ENCODE data around the gene TPK1. TPM values are rescaled to one million over a fixed set of nuclear protein-coding genes. Genes with fewer than 3 reads are reported as not detected.
"Not testable (repeated sequence)": the region's sequence is repeated elsewhere in the genome, so short reads cannot be mapped to it uniquely, and the experiment has no call there.

The TPK1 gene
- polyA plus RNA-seq, 6 donors from 2014 or later = 29.0 to 43.8 (median 38.3) TPM

- Mint-ChIP-seq H3K9me3 (no peaks in the 10 kb centered on the region), H3K27me3 (peaks cover under 1 to 28% (median 6%) of the 10 kb centered on the region in 3 donors), H3K36me3 (no peaks in the 10 kb centered on the region), H3K4me3 (no peak overlapping the region), H3K27ac (no peak overlapping the region), H3K4me1 (no peaks in the 10 kb centered on the region)
- no peak for ATAC-seq (ENCODE audit: low read depth in 2 of 2)
- DNase-seq = no peak
Observed at GRCh38 chr7:144438759-144439158, 397.1 kb downstream of the TPK1 start.

GRCh38 chr7:144437370-144438191 lies 398.3 kb downstream of the TPK1 start:
- ATAC-seq (ENCODE audit: low read depth in 2 of 2) (peak in 1 of 2 donors; percentile 63), DNase-seq (peak; percentile 24)
- H3K27ac Mint-ChIP-seq = no peak overlapping the region

GRCh38 chr7:144436500-144436899 lies 399.4 kb downstream of the TPK1 start:
- DNase-seq (no peak), ATAC-seq (ENCODE audit: low read depth in 2 of 2) (no peak)
- H3K27ac Mint-ChIP-seq = peak overlapping the region in 1 of 6 donors; percentile 33
- H3K4me1 Mint-ChIP-seq = no peaks in the 10 kb centered on the region
- H3K9me3 Mint-ChIP-seq = no peaks in the 10 kb centered on the region
- H3K4me3 Mint-ChIP-seq = no peak overlapping the region
- peaks cover 8 to 35% (median 14%) of the 10 kb centered on the region in 3 donors for H3K27me3 Mint-ChIP-seq
- H3K36me3 Mint-ChIP-seq = no peaks in the 10 kb centered on the region

More at GRCh38 chr7:144437370-144438191, 398.3 kb downstream of the TPK1 start:
- H3K4me1 Mint-ChIP-seq = no peaks in the 10 kb centered on the region
- H3K27me3 Mint-ChIP-seq = peaks cover 8 to 35% (median 14%) of the 10 kb centered on the region in 3 donors
- H3K4me3 Mint-ChIP-seq = no peak overlapping the region
- H3K36me3 Mint-ChIP-seq = no peaks in the 10 kb centered on the region
- H3K9me3 Mint-ChIP-seq = no peaks in the 10 kb centered on the region

GRCh38 chr7:144428431-144428830 lies 407.4 kb downstream of the TPK1 start:
- no peak for DNase-seq
- Mint-ChIP-seq H3K4me3 (no peak overlapping the region), H3K4me1 (no peaks in the 10 kb centered on the region), H3K9me3 (peaks cover 4 to 46% (median 39%) of the 10 kb centered on the region in 7 donors), H3K36me3 (peaks cover 8 to 17% of the 10 kb centered on the region in 2 donors), H3K27ac (no peak overlapping the region), H3K27me3 (peaks cover 4 to 10% (median 5%) of the 10 kb centered on the region in 3 donors)
- ATAC-seq (ENCODE audit: low read depth in 2 of 2) = no peak

- not testable (repeated sequence) for H3K27me3 Mint-ChIP-seq, H3K4me3 Mint-ChIP-seq
- peaks cover 4 to 46% (median 39%) of the 10 kb centered on the region in 7 donors for H3K9me3 Mint-ChIP-seq
Observed at GRCh38 chr7:144427539-144427938, 408.3 kb downstream of the TPK1 start.

GRCh38 chr7:144418931-144419330 lies 416.9 kb downstream of the TPK1 start:
- DNase-seq, H3K27ac Mint-ChIP-seq: not testable (repeated sequence)
- peaks cover 0 to 15% (median 2%) of the 10 kb centered on the region in 7 donors for H3K9me3 Mint-ChIP-seq

More at GRCh38 chr7:144427539-144427938, 408.3 kb downstream of the TPK1 start:
- peaks cover 8 to 17% of the 10 kb centered on the region in 2 donors for H3K36me3 Mint-ChIP-seq
- DNase-seq; ATAC-seq (ENCODE audit: low read depth in 2 of 2); H3K27ac Mint-ChIP-seq; H3K4me1 Mint-ChIP-seq: not testable (repeated sequence)

GRCh38 chr7:144416341-144416740 lies 419.5 kb downstream of the TPK1 start:
- no peak overlapping the region for H3K4me3 Mint-ChIP-seq
- no peak for ATAC-seq (ENCODE audit: low read depth in 2 of 2)
- peaks cover 10 to 23% (median 17%) of the 10 kb centered on the region in 3 donors for H3K27me3 Mint-ChIP-seq
- H3K27ac Mint-ChIP-seq = no peak overlapping the region
- H3K9me3 Mint-ChIP-seq = peaks cover 0 to 15% (median 2%) of the 10 kb centered on the region in 7 donors
- no peak for DNase-seq
- no peaks in the 10 kb centered on the region for H3K36me3 Mint-ChIP-seq
- H3K4me1 Mint-ChIP-seq = peaks cover 0 to 12% (median 0%) of the 10 kb centered on the region in 3 donors

More at GRCh38 chr7:144418931-144419330, 416.9 kb downstream of the TPK1 start:
- H3K4me1 Mint-ChIP-seq; H3K4me3 Mint-ChIP-seq; H3K36me3 Mint-ChIP-seq; ATAC-seq (ENCODE audit: low read depth in 2 of 2): not testable (repeated sequence)
- H3K27me3 Mint-ChIP-seq = peaks cover 10 to 23% (median 23%) of the 10 kb centered on the region in 3 donors

- Mint-ChIP-seq H3K4me1 (peaks cover 0 to 12% (median 0%) of the 10 kb centered on the region in 3 donors), H3K36me3 (no peaks in the 10 kb centered on the region), H3K4me3 (no peak overlapping the region), H3K27ac (no peak overlapping the region), H3K27me3 (peaks cover 11 to 26% (median 17%) of the 10 kb centered on the region in 3 donors), H3K9me3 (peaks cover 0 to 15% (median 2%) of the 10 kb centered on the region in 7 donors)
- no peak for ATAC-seq (ENCODE audit: low read depth in 2 of 2)
- DNase-seq = no peak
Observed at GRCh38 chr7:144415858-144416257, 420.0 kb downstream of the TPK1 start.

GRCh38 chr7:144414815-144415214 lies 421.0 kb downstream of the TPK1 start:
- peaks cover 17 to 31% (median 25%) of the 10 kb centered on the region in 3 donors for H3K27me3 Mint-ChIP-seq
- no peak for DNase-seq
- ATAC-seq (ENCODE audit: low read depth in 2 of 2) = no peak

GRCh38 chr7:144410441-144410840 lies 425.4 kb downstream of the TPK1 start:
- peaks cover 0 to 12% (median 3%) of the 10 kb centered on the region in 3 donors for H3K4me1 Mint-ChIP-seq
- no peak overlapping the region for H3K4me3 Mint-ChIP-seq
- H3K27ac Mint-ChIP-seq = no peak overlapping the region
- peaks cover 19 to 42% (median 29%) of the 10 kb centered on the region in 3 donors for H3K27me3 Mint-ChIP-seq
- H3K9me3 Mint-ChIP-seq = no peaks in the 10 kb centered on the region
- ATAC-seq (ENCODE audit: low read depth in 2 of 2) (no peak), DNase-seq (no peak)
- H3K36me3 Mint-ChIP-seq = no peaks in the 10 kb centered on the region

More at GRCh38 chr7:144414815-144415214, 421.0 kb downstream of the TPK1 start:
- H3K36me3 Mint-ChIP-seq = no peaks in the 10 kb centered on the region
- peak overlapping the region in 2 of 6 donors; percentile 6 to 16 for H3K27ac Mint-ChIP-seq
- no peak overlapping the region for H3K4me3 Mint-ChIP-seq
- peaks cover 0 to 15% (median 2%) of the 10 kb centered on the region in 7 donors for H3K9me3 Mint-ChIP-seq
- H3K4me1 Mint-ChIP-seq = peaks cover 0 to 12% (median 0%) of the 10 kb centered on the region in 3 donors

GRCh38 chr7:144408121-144408520 lies 427.7 kb downstream of the TPK1 start:
- no peak overlapping the region for H3K27ac Mint-ChIP-seq

GRCh38 chr7:144407266-144407931 lies 428.5 kb downstream of the TPK1 start:
- no peak overlapping the region for H3K27ac Mint-ChIP-seq

More at GRCh38 chr7:144408121-144408520, 427.7 kb downstream of the TPK1 start:
- DNase-seq (no peak), ATAC-seq (ENCODE audit: low read depth in 2 of 2) (no peak)
- Mint-ChIP-seq H3K36me3 (no peaks in the 10 kb centered on the region), H3K27me3 (peaks cover 9 to 30% (median 23%) of the 10 kb centered on the region in 3 donors), H3K4me3 (no peak overlapping the region), H3K9me3 (no peaks in the 10 kb centered on the region), H3K4me1 (peaks cover 0 to 11% (median 3%) of the 10 kb centered on the region in 3 donors)

GRCh38 chr7:144404946-144405345 lies 430.9 kb downstream of the TPK1 start:
- Mint-ChIP-seq H3K4me1 (peaks cover 0 to 3% (median 0%) of the 10 kb centered on the region in 3 donors), H3K36me3 (no peaks in the 10 kb centered on the region), H3K9me3 (no peaks in the 10 kb centered on the region), H3K27ac (no peak overlapping the region), H3K4me3 (no peak overlapping the region), H3K27me3 (peaks cover 21 to 44% (median 26%) of the 10 kb centered on the region in 3 donors)
- ATAC-seq (ENCODE audit: low read depth in 2 of 2) (no peak), DNase-seq (no peak)

More at GRCh38 chr7:144407266-144407931, 428.5 kb downstream of the TPK1 start:
- Mint-ChIP-seq H3K4me3 (no peak overlapping the region), H3K36me3 (no peaks in the 10 kb centered on the region), H3K4me1 (peaks cover 0 to 3% (median 3%) of the 10 kb centered on the region in 3 donors), H3K27me3 (peaks cover 16 to 35% (median 25%) of the 10 kb centered on the region in 3 donors), H3K9me3 (no peaks in the 10 kb centered on the region)
- ATAC-seq (ENCODE audit: low read depth in 2 of 2) (no peak), DNase-seq (no peak)
